Subcutaneous abdominal adipose tissue (tissue), 5 donors: ENCODE measurements around the gene GINS3.

ENCODE experiments used
- H3K27ac ChIP-seq: one replicate; pipeline ENCODE4 v1.7.0; 2013; ENCODE audit warnings: low read depth, mild to moderate bottlenecking, inconsistent platforms, low read length, moderate library complexity
- H3K27me3 ChIP-seq, 5 donors: one replicate each; pipeline ENCODE4 v1.7.0; 2013; ENCODE audit warnings: low read length in 5 of 5, inconsistent platforms in 1 of 5; ENCODE audit not compliant: control insufficient read depth in 5 of 5, insufficient read depth in 4 of 5
- H3K36me3 ChIP-seq, 5 donors: one replicate each; pipeline ENCODE4 v1.7.0; 2013; ENCODE audit warnings: low read length in 5 of 5; ENCODE audit not compliant: control insufficient read depth in 5 of 5, insufficient read depth in 5 of 5
- H3K4me1 ChIP-seq, 5 donors: one replicate each; pipeline ENCODE4 v1.7.0; 2013; ENCODE audit warnings: low read length in 5 of 5, mild to moderate bottlenecking in 3 of 5, moderate library complexity in 1 of 5; ENCODE audit not compliant: control insufficient read depth in 5 of 5, insufficient read depth in 5 of 5
- H3K4me3 ChIP-seq, 5 donors: one replicate each; pipeline ENCODE4 v1.7.0; 2013; ENCODE audit warnings: low read length in 5 of 5, low read depth in 1 of 5
- H3K9ac ChIP-seq, 5 donors: one replicate each; pipeline ENCODE4 v1.7.0; 2013; ENCODE audit warnings: low read length in 5 of 5, mild to moderate bottlenecking in 4 of 5, moderate library complexity in 3 of 5
- H3K9me3 ChIP-seq, 5 donors: one replicate each; pipeline ENCODE4 v1.7.0; 2013; ENCODE audit warnings: low read length in 5 of 5; ENCODE audit not compliant: control insufficient read depth in 5 of 5
- donor health status: healthy.
- donor health status: healthy.
- donor health status: healthy.
- donor health status: healthy.
- donor health status: healthy.

Gene GINS3

GRCh38 chr16:58365623-58366022 lies 26.6 kb upstream of the GINS3 start:
- no peaks in the 10 kb centered on the region for H3K4me1 ChIP-seq
- no peak overlapping the region for H3K27ac ChIP-seq
- H3K9ac ChIP-seq: no peak overlapping the region
- H3K27me3 ChIP-seq: peaks cover 0 to 5% (median 2%) of the 10 kb centered on the region in 5 donors
- no peak overlapping the region for H3K4me3 ChIP-seq
- peaks cover 0 to 5% (median 0%) of the 10 kb centered on the region in 5 donors for H3K9me3 ChIP-seq
- no peaks in the 10 kb centered on the region for H3K36me3 ChIP-seq

GRCh38 chr16:58366247-58367031 lies 25.8 kb upstream of the GINS3 start:
- Histone ChIP-seq H3K9me3 (peaks cover 0 to under 1% (median 0%) of the 10 kb centered on the region in 5 donors), H3K4me1 (no peaks in the 10 kb centered on the region), H3K27me3 (peaks cover 0 to 5% (median 2%) of the 10 kb centered on the region in 5 donors), H3K4me3 (no peak overlapping the region), H3K36me3 (no peaks in the 10 kb centered on the region), H3K9ac (no peak overlapping the region), H3K27ac (no peak overlapping the region)

- H3K4me3 ChIP-seq: no peak overlapping the region
- peaks cover 0 to 5% (median 2%) of the 10 kb centered on the region in 5 donors for H3K27me3 ChIP-seq
- no peaks in the 10 kb centered on the region for H3K36me3 ChIP-seq
- no peak overlapping the region for H3K27ac ChIP-seq
- H3K4me1 ChIP-seq: no peaks in the 10 kb centered on the region
- no peak overlapping the region for H3K9ac ChIP-seq
- H3K9me3 ChIP-seq: peaks cover 0 to 5% (median 0%) of the 10 kb centered on the region in 5 donors
These were observed 25.0 kb upstream of the GINS3 start for GRCh38 chr16:58367252-58367651.

- H3K9me3 ChIP-seq: peaks cover 0 to 5% (median 0%) of the 10 kb centered on the region in 5 donors
- H3K27ac ChIP-seq: no peak overlapping the region
- H3K9ac ChIP-seq: no peak overlapping the region
These were observed 20.4 kb upstream of the GINS3 start for GRCh38 chr16:58371841-58372240.

GRCh38 chr16:58375386-58375785 lies 16.9 kb upstream of the GINS3 start:
- Histone ChIP-seq H3K27ac (no peak overlapping the region), H3K9me3 (peaks cover 0 to 5% (median 0%) of the 10 kb centered on the region in 5 donors), H3K27me3 (no peaks in the 10 kb centered on the region), H3K36me3 (no peaks in the 10 kb centered on the region), H3K4me3 (no peak overlapping the region), H3K9ac (no peak overlapping the region), H3K4me1 (no peaks in the 10 kb centered on the region)

More at GRCh38 chr16:58371841-58372240, 20.4 kb upstream of the GINS3 start:
- H3K36me3 ChIP-seq: no peaks in the 10 kb centered on the region
- H3K4me3 ChIP-seq: no peak overlapping the region
- no peaks in the 10 kb centered on the region for H3K4me1 ChIP-seq
- H3K27me3 ChIP-seq: peaks cover 0 to 3% (median 0%) of the 10 kb centered on the region in 5 donors

- H3K27me3 ChIP-seq: no peaks in the 10 kb centered on the region
- no peaks in the 10 kb centered on the region for H3K36me3 ChIP-seq
- no peak overlapping the region for H3K4me3 ChIP-seq
- H3K4me1 ChIP-seq: no peaks in the 10 kb centered on the region
- no peaks in the 10 kb centered on the region for H3K9me3 ChIP-seq
- H3K27ac ChIP-seq: no peak overlapping the region
- no peak overlapping the region for H3K9ac ChIP-seq
These were observed 14.3 kb upstream of the GINS3 start for GRCh38 chr16:58377932-58378331.

GRCh38 chr16:58378401-58378800 lies 13.9 kb upstream of the GINS3 start:
- Histone ChIP-seq H3K27me3 (no peaks in the 10 kb centered on the region), H3K9me3 (no peaks in the 10 kb centered on the region), H3K9ac (no peak overlapping the region), H3K4me1 (no peaks in the 10 kb centered on the region), H3K36me3 (no peaks in the 10 kb centered on the region), H3K4me3 (no peak overlapping the region), H3K27ac (no peak overlapping the region)

GRCh38 chr16:58379736-58380135 lies 12.5 kb upstream of the GINS3 start:
- H3K27ac ChIP-seq: no peak overlapping the region
- H3K4me3 ChIP-seq: no peak overlapping the region
- no peaks in the 10 kb centered on the region for H3K27me3 ChIP-seq
- no peaks in the 10 kb centered on the region for H3K36me3 ChIP-seq
- H3K4me1 ChIP-seq: no peaks in the 10 kb centered on the region
- H3K9me3 ChIP-seq: no peaks in the 10 kb centered on the region
- H3K9ac ChIP-seq: no peak overlapping the region

- Histone ChIP-seq H3K9me3 (no peaks in the 10 kb centered on the region), H3K4me1 (no peaks in the 10 kb centered on the region), H3K27me3 (no peaks in the 10 kb centered on the region), H3K9ac (no peak overlapping the region), H3K36me3 (no peaks in the 10 kb centered on the region), H3K27ac (no peak overlapping the region), H3K4me3 (no peak overlapping the region)
These were observed 10.6 kb upstream of the GINS3 start for GRCh38 chr16:58381661-58382060.

- Histone ChIP-seq H3K27me3 (no peaks in the 10 kb centered on the region), H3K9me3 (no peaks in the 10 kb centered on the region), H3K27ac (no peak overlapping the region), H3K36me3 (no peaks in the 10 kb centered on the region), H3K9ac (no peak overlapping the region), H3K4me1 (no peaks in the 10 kb centered on the region), H3K4me3 (no peak overlapping the region)
These were observed 7.7 kb upstream of the GINS3 start for GRCh38 chr16:58384437-58385055.
